Right lobe of liver (tissue), 6 donors: ENCODE results near the gene STRADA. TPM values are rescaled to one million over a fixed set of nuclear protein-coding genes. Genes with fewer than 3 reads are reported as not detected.

ENCODE experiments used
- ATAC-seq, 4 donors: fragments of 200-7000 bp; cut with Tn5 transposase; one replicate each; pipeline ENCODE4 v1.9.1; 2020; ENCODE audit warnings: mild to moderate bottlenecking in 4 of 4, moderate library complexity in 4 of 4
- DNase-seq, 3 donors: peaks; one replicate each; pipeline ENCODE4 v3.0.0-alpha.2; 2020
- H3K27ac ChIP-seq, 3 donors: fragments of 200-600 bp; one replicate each; pipeline ENCODE4 v1.8.0; 2022
- H3K27me3 ChIP-seq, 2 donors: fragments of 200-600 bp; one replicate each; pipeline ENCODE4 v1.8.0; 2022
- H3K36me3 ChIP-seq, 4 donors: fragments of 200-600 bp; sonication (generic) in 1 of 4; one replicate each; pipeline versions ENCODE4 v1.5.1 to v1.8.0; 2017 to 2022; ENCODE audit warnings: control low read depth in 1 of 4
- H3K4me1 ChIP-seq, 4 donors: fragments of 200-600 bp; sonication (generic) in 1 of 4; one replicate each; pipeline versions ENCODE4 v1.5.1 to v1.8.0; 2017 to 2022; ENCODE audit warnings: control low read depth in 1 of 4
- H3K4me3 ChIP-seq, 3 donors: fragments of 200-600 bp; one replicate each; pipeline ENCODE4 v1.8.0; 2022
- H3K9me3 ChIP-seq, 4 donors: fragments of 200-600 bp; sonication (generic) in 1 of 4; one replicate each; pipeline versions ENCODE4 v1.5.1 to v1.8.0; 2017 to 2022; ENCODE audit warnings: control low read depth in 1 of 4
- POLR2A ChIP-seq: fragments of 450-650 bp; IDR thresholded peaks from one replicate; pipeline ENCODE4 v1.6.1; 2017; ENCODE audit warnings: antibody characterized with exemption, mild to moderate bottlenecking
- WGBS: methylation state at CpG from one replicate; pipeline ENCODE4 v1.1.6; 2018; ENCODE audit warnings: low coverage, low lambda C conversion rate; ENCODE audit not compliant: insufficient coverage; ENCODE audit errors: missing lambda C conversion rate; 5-methylcytosine and 5-hydroxymethylcytosine counted together
- intact Hi-C, 2 donors: fragments of 100-400 bp; cut with DNase I; formaldehyde crosslinking; loops; one replicate each; pipeline versions ENCODE4 v1.11.2 to v1.14.1; 2022
- long read RNA-seq: library from polyadenylated mRNA; unstranded; transcript quantifications from one replicate; pipeline ENCODE4 v2.0.0, GENCODE V29; 2019
- total RNA-seq, 6 experiments: library from RNA; depleted of rRNA in 2 of 6; stranded (reverse); fragments of >200 nt in 2 of 6; fragmentation: NEBNext Ultra II Directional in 3 of 6; extraction: Animal tissue kit (Norgen Biotek cat#: 25700) in 3 of 6; gene quantifications; one replicate each; pipeline versions ENCODE4 v1.1.0 to v1.2.4, GENCODE V29; 2016 to 2023
- TF ChIP-seq, protein P1 (sequence below), 4 donors: fragments of 200-600 bp in 3 of 4; fragments of 450-650 bp in 1 of 4; IDR thresholded peaks; one replicate each; pipeline versions ENCODE4 v1.5.1 to v1.8.0; 2016 to 2022; ENCODE audit warnings: antibody characterized with exemption in 4 of 4, mild to moderate bottlenecking in 2 of 4
- donor health status: DM: no; HTN: yes; CAD: no.
- donor health status: DM: no; HTN: no; CAD: no.
- donor health status: DM: no; HTN: no; CAD: no.
- donor health status: DM: no; HTN: yes; CAD: no.
- donor health status: DM: no; HTN: yes; CAD: no.

The STRADA gene, protein sequence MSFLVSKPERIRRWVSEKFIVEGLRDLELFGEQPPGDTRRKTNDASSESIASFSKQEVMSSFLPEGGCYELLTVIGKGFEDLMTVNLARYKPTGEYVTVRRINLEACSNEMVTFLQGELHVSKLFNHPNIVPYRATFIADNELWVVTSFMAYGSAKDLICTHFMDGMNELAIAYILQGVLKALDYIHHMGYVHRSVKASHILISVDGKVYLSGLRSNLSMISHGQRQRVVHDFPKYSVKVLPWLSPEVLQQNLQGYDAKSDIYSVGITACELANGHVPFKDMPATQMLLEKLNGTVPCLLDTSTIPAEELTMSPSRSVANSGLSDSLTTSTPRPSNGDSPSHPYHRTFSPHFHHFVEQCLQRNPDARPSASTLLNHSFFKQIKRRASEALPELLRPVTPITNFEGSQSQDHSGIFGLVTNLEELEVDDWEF
- 10 to 100 TPM in 5 of 6 experiments, 1 to 10 TPM in 1; 8.4 to 15.1 (median 13.0) TPM for total RNA-seq
- long read RNA-seq = 0 reads

DNA sequence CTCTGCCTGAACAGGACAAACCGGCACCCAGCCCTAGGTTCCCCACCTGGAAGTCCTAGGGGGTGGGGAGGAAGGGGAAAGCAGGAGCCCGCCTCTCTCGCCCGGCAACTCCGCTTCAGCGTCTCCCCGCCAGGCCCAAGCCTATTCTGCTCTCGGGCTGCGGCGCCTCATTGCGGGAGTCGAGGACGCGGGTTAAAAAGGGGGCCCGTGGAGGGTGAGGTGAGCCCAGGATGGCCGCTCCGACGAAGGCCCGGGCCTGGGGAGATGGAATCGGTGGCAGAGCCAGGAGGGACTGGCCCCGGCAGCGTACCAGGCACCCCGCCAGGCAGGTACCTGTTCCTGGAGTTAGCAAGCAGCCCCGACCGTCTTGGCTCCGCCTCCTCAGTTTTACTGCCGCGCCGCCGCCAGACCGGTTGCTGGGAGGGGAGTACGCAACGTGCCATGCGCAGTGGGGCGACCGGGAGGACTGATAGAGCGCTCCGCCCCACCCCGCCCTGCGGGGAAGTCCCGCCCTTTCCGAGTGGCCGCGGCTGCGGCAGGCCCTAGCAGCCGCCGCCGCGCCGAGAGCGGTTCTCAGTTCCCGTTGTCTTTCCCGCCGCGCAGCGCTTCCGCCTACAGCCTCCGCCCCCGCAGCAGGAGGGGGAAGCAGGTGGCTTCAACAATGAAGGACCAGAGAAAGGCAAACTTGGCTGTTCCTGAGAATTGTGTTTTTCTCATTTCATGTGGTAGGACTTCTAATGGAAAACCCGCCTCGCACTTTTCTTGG is at the start of gene STRADA:
TSS of gene STRADA (minus strand) at position 392 of the 766 bp plus-strand sequence. CDS start 13,430 bp downstream, outside the sequence.
- peaks cover 0 to 12% (median 8%) of the 10 kb centered on the region in 4 donors for H3K36me3 ChIP-seq
- TF ChIP-seq, protein P1, sequence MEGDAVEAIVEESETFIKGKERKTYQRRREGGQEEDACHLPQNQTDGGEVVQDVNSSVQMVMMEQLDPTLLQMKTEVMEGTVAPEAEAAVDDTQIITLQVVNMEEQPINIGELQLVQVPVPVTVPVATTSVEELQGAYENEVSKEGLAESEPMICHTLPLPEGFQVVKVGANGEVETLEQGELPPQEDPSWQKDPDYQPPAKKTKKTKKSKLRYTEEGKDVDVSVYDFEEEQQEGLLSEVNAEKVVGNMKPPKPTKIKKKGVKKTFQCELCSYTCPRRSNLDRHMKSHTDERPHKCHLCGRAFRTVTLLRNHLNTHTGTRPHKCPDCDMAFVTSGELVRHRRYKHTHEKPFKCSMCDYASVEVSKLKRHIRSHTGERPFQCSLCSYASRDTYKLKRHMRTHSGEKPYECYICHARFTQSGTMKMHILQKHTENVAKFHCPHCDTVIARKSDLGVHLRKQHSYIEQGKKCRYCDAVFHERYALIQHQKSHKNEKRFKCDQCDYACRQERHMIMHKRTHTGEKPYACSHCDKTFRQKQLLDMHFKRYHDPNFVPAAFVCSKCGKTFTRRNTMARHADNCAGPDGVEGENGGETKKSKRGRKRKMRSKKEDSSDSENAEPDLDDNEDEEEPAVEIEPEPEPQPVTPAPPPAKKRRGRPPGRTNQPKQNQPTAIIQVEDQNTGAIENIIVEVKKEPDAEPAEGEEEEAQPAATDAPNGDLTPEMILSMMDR (IDR thresholded peaks at IDR 0.05) = no peak
- TF ChIP-seq POLR2A = peak; percentile 89
- under 1% methylated on average over 41 of the region's 61 CpGs for WGBS
- H3K9me3 ChIP-seq = no peaks in the 10 kb centered on the region
- peak; percentile 97 to 100 (median 98) for ATAC-seq
- peak; percentile 99 to 100 (median 100) for DNase-seq
- intact Hi-C loops = no loop called here
- H3K4me1 ChIP-seq = peaks cover 0 to 8% (median 3%) of the 10 kb centered on the region in 4 donors
- peak within 1 kb of the TSS; percentile 74 to 97 (median 80) for H3K4me3 ChIP-seq
- H3K27ac ChIP-seq = peak within 1 kb of the TSS; percentile 33 to 91 (median 70)
- H3K27me3 ChIP-seq = no peaks in the 10 kb centered on the region

DNA sequence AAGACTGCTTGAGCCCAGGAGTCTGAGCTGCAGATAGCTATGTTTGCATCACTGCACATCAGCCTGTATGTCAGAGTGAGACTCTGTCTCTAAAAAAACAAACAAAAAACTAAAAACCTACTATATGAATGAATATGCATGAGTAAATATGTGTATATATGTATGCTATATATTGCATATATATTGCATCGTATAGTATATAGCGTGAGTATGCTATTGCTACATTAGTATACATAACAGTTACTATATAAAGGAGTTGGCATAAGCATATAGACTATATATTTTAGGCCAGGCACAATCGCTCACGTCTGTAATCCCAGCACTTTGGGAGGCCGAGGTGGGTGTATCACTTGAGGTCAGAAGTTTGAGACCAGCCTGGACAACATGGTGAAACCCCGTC is 48.5 kb upstream of the STRADA start:
- Histone ChIP-seq H3K9me3 (no peaks in the 10 kb centered on the region), H3K4me1 (no peaks in the 10 kb centered on the region), H3K36me3 (peaks cover 11 to 83% (median 30%) of the 10 kb centered on the region in 4 donors), H3K27ac (no peak overlapping the region), H3K4me3 (no peak overlapping the region), H3K27me3 (no peaks in the 10 kb centered on the region)
- DNase-seq (no peak), ATAC-seq (no peak)
- TF ChIP-seq, protein P1 (IDR thresholded peaks at IDR 0.05) = no peak
- no peak for TF ChIP-seq POLR2A
- intact Hi-C loops = no loop called here
- 91% methylated on average over 5 of the region's 6 CpGs for WGBS

DNA sequence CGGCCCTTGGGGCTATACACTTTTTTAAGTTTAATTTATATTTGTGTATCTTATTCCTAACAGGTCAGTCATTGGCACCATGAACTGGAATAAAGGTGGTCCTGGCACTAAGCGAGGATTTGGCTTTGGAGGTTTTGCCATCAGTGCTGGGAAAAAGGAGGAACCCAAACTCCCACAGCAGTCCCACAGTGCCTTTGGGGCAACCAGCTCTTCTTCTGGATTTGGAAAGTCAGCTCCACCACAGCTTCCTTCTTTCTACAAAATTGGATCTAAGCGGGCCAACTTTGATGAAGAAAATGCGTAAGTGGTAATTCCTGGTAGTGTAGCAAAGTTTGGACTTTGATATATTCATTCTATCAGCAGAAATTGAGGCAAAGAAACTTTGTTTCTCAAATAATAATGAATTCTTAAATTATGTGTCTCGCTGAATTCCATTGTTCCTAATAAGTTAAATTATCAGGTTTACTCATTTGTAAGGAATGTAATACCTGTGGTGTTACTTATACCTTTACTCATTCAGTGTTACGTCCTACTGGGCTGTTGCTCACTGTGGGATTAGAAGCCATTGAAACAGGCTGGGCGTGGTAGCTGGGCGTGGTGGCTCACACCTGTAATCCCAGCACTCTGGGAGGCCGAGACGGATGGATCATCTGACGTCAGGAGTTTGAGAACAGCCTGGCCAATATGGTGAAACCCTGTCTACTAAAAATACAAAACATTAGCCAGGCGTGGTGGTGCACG is 45.5 kb upstream of the STRADA start:
- no peak overlapping the region for H3K4me3 ChIP-seq
- TF ChIP-seq, protein P1 (IDR thresholded peaks at IDR 0.05) = no peak
- TF ChIP-seq POLR2A = no peak
- intact Hi-C loops = no loop called here
- H3K27ac ChIP-seq = no peak overlapping the region
- no peak for DNase-seq
- no peak for ATAC-seq
- H3K4me1 ChIP-seq = no peaks in the 10 kb centered on the region
- peaks cover 0 to 54% (median 18%) of the 10 kb centered on the region in 4 donors for H3K36me3 ChIP-seq
- 97% methylated on average over 12 of the region's 13 CpGs for WGBS
- H3K9me3 ChIP-seq = no peaks in the 10 kb centered on the region
- no peaks in the 10 kb centered on the region for H3K27me3 ChIP-seq

DNA sequence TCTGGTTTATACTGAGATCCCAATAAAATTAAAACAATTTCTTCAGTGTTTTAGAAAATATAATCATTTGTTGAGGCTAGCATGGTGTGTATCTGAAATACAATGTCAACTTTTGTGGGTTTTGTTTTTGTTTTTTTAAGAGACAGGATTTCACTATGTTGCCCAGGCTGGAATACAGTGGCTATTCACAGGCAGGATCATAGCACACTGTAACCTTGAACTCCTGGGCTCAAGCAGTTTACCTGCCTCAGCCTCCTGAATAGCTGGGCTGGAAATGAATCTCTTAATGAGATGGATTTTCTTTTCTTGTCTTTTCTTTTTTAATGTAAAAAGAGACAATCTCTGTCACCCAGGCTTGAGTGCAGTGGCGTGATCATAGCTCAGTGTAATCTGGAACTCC is 44.5 kb upstream of the STRADA start:
- no peaks in the 10 kb centered on the region for H3K4me1 ChIP-seq
- peaks cover 0 to 44% (median 15%) of the 10 kb centered on the region in 4 donors for H3K36me3 ChIP-seq
- H3K9me3 ChIP-seq = no peaks in the 10 kb centered on the region
- no peak for DNase-seq
- WGBS = 100% methylated on average over 1 of the region's 1 CpG
- H3K4me3 ChIP-seq = no peak overlapping the region
- no peak overlapping the region for H3K27ac ChIP-seq
- TF ChIP-seq, protein P1 (IDR thresholded peaks at IDR 0.05) = no peak
- TF ChIP-seq POLR2A = no peak
- intact Hi-C loops = no loop called here
- no peak for ATAC-seq
- no peaks in the 10 kb centered on the region for H3K27me3 ChIP-seq
